GM23338 (cell line): ENCODE measurements around the gene VMAC. TPM values are rescaled to one million over a fixed set of nuclear protein-coding genes. Genes with fewer than 3 reads are reported as not detected.

Source experiments
- EZH2 ChIP-seq: fragments of 200-600 bp; sonication (generic); IDR thresholded peaks from one replicate; pipeline ENCODE4 v1.8.0; 2017; ENCODE audit warnings: antibody characterized with exemption, mild to moderate bottlenecking, low read depth; ENCODE audit not compliant: unreplicated experiment
- EZH2phosphoT487 ChIP-seq: fragments of 200-600 bp; sonication (generic); IDR thresholded peaks from one replicate; pipeline ENCODE4 v1.8.1; 2018; ENCODE audit warnings: antibody characterized with exemption; ENCODE audit not compliant: unreplicated experiment
- REST ChIP-seq: IDR thresholded peaks from one replicate; pipeline ENCODE4 v1.6.1; 2018; ENCODE audit warnings: antibody characterized with exemption; ENCODE audit not compliant: unreplicated experiment
- ZNF114 ChIP-seq: fragments of 250-450 bp; sonication (Bioruptor Pico); IDR thresholded peaks from 2 replicates; pipeline ENCODE4 v1.5.0; 2020; ENCODE audit warnings: mild to moderate bottlenecking, moderate library complexity
- ZNF462 ChIP-seq: fragments of 250-450 bp; sonication (Bioruptor Pico); IDR thresholded peaks from 2 replicates; pipeline ENCODE4 v1.5.0; 2020; ENCODE audit warnings: mild to moderate bottlenecking, moderate library complexity
- polyA plus RNA-seq: library from polyadenylated mRNA; unstranded; fragments of >200 nt; fragmentation: Nextera tagmentation; extraction: Ambion mirVana; gene quantifications from 2 replicates; pipeline ENCODE4 v1.2.1, GENCODE V29; 2016
- total RNA-seq: library from RNA; depleted of rRNA; stranded (reverse); fragments of >200 nt; shearing (Covaris generic); gene quantifications from 2 replicates; pipeline ENCODE4 v1.2.3, GENCODE V29; 2014

Gene VMAC
- total and polyA plus RNA-seq, 2 experiments from 2014 or later = 0.79 to 3.7 TPM

DNA sequence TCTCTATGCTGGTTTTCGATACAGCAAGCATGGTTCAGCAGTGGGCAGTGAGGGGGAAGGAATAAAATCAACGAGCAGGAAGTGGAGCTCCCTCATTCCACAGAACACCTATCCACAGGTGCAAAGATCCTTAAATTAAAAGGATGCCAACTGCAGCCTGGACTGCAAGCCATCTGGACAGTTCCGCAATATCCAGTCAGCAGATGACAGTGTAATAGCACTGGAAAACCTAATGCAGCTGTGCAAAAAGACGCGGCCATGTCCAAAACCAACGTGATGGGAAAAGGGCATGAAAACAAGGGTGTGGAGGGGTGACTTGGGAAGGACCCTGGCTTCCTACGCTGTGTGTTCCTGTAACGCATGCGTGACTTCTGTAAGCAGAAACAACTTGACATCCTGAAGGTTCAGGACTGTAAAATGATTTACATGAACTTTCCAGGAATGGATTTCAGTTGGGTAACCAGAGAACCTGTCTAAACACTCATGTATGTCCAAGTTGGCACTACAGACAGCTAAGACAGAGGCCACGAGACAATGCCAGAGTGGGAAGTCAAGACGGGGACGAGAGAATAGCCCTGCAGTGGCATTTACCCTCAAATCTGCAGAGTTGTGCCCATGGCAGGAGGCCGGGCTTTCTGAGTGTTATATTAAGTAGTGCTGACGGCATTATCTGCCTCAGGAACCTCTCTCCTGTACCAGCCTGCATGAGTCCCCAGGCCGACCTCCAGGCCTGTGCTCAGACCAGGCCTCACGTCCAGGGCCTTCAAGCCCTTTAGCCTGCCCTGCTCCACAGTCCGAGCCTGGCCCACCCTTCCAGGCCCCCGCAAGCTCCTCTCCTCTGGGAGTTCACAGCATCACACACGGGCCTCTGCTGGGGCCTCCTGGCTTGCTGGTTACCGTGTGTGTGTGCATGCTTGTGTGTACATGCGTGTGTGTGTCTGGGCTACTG is 35.9 kb downstream of the VMAC start (continued):
- TF ChIP-seq ZNF462 (no peak), EZH2phosphoT487 (no peak), REST (no peak), ZNF114 (CRISPR knock-in tag) (no peak), EZH2 (no peak)
